ENCODE data around the gene MYO5A. TPM values are rescaled to one million over a fixed set of nuclear protein-coding genes. Genes with fewer than 3 reads are reported as not detected.

MYO5A gene
- total and polyA plus RNA-seq, 9 of the 15 experiments (the other 6 are each of a cell fraction or from before 2014, with no cell fraction given), result 0.03 to 0.82 (median 0.40) TPM

DNA sequence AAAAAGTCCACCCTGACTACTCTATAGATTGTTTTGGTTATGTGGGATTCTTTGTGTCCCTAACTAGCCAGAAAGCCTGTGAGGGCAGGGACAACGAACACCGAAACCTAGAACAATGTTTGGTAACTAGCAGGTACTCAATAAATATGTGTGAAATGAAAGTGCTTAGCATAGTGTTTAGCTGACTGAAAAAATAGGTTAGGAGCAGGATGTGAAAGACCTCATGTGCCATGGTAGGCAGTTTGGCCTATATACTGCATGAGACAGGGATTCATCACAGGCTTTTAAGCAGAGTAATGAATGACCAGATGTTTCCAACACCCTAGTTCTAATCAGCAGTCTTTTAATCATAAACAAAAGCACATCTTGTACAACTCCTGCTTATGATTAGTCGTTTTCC is 64.2 kb downstream of the MYO5A start (continued):
- TF ChIP-seq ZC3H4 (CRISPR knock-in tag; IDR thresholded peaks at IDR 0.05; ENCODE audit: borderline replicate concordance) (no peak), MXI1 (IDR thresholded peaks at IDR 0.05; ENCODE audit: low read depth, low read length) (no peak), SMAD2 (IDR thresholded peaks at IDR 0.05; ENCODE audit: low read depth, low read length) (no peak), ZNF384 (IDR thresholded peaks at IDR 0.05; ENCODE audit: low read depth, low read length) (no peak), MBD2 (IDR thresholded peaks at IDR 0.05; ENCODE audit: borderline replicate concordance, low read depth) (no peak), HES1 (IDR thresholded peaks at IDR 0.05; ENCODE audit: low read depth) (no peak), ZNF12 (CRISPR knock-in tag; IDR thresholded peaks at IDR 0.05) (no peak), CGGBP1 (CRISPR knock-in tag; IDR thresholded peaks at IDR 0.05) (no peak)
- TF ChIP-seq, protein P1, sequence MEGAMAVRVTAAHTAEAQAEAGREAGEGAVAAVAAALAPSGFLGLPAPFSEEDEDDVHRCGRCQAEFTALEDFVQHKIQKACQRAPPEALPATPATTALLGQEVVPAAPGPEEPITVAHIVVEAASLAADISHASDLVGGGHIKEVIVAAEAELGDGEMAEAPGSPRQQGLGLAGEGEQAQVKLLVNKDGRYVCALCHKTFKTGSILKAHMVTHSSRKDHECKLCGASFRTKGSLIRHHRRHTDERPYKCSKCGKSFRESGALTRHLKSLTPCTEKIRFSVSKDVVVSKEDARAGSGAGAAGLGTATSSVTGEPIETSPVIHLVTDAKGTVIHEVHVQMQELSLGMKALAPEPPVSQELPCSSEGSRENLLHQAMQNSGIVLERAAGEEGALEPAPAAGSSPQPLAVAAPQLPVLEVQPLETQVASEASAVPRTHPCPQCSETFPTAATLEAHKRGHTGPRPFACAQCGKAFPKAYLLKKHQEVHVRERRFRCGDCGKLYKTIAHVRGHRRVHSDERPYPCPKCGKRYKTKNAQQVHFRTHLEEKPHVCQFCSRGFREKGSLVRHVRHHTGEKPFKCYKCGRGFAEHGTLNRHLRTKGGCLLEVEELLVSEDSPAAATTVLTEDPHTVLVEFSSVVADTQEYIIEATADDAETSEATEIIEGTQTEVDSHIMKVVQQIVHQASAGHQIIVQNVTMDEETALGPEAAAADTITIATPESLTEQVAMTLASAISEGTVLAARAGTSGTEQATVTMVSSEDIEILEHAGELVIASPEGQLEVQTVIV (CRISPR knock-in tag; IDR thresholded peaks at IDR 0.05; ENCODE audit: borderline replicate concordance), result no peak
- TF ChIP-seq, protein P2, sequence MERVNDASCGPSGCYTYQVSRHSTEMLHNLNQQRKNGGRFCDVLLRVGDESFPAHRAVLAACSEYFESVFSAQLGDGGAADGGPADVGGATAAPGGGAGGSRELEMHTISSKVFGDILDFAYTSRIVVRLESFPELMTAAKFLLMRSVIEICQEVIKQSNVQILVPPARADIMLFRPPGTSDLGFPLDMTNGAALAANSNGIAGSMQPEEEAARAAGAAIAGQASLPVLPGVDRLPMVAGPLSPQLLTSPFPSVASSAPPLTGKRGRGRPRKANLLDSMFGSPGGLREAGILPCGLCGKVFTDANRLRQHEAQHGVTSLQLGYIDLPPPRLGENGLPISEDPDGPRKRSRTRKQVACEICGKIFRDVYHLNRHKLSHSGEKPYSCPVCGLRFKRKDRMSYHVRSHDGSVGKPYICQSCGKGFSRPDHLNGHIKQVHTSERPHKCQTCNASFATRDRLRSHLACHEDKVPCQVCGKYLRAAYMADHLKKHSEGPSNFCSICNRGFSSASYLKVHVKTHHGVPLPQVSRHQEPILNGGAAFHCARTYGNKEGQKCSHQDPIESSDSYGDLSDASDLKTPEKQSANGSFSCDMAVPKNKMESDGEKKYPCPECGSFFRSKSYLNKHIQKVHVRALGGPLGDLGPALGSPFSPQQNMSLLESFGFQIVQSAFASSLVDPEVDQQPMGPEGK (CRISPR knock-in tag; IDR thresholded peaks at IDR 0.05; ENCODE audit: borderline replicate concordance), result no peak

All from K562 (cell line).